A549 (cell line): ENCODE measurements around the gene DENND10.

Experiments used
- CBX8 ChIP-seq: fragments of 200-600 bp; sonication (generic); IDR thresholded peaks from 2 replicates; pipeline ENCODE4 v1.6.1; 2016
- HDAC2 ChIP-seq: fragments of 200-600 bp; sonication (generic); IDR thresholded peaks from 2 replicates; pipeline ENCODE4 v1.6.1; 2016
- NFE2L2 ChIP-seq: fragments of 150-350 bp; conservative IDR thresholded peaks from 2 replicates; pipeline ENCODE4 v1.6.1; 2014; ENCODE audit warnings: low read length
- POLR2A ChIP-seq: IDR thresholded peaks from 2 replicates; pipeline ENCODE4 v1.6.1; 2012; ENCODE audit warnings: mild to moderate bottlenecking, low read length
- POLR2AphosphoS2 ChIP-seq: conservative IDR thresholded peaks from 2 replicates; pipeline ENCODE4 v1.6.1; 2012; ENCODE audit warnings: low read length, improper control_type of control experiment, inconsistent platforms
- RFX5 ChIP-seq: fragments of 450-650 bp; IDR thresholded peaks from 2 replicates; pipeline ENCODE4 v1.7.1; 2014; ENCODE audit warnings: antibody characterized with exemption, mild to moderate bottlenecking, moderate library complexity
- TF ChIP-seq, protein P1 (sequence below): fragments of >200 bp; sonication (Bioruptor Twin); formaldehyde crosslinking; IDR thresholded peaks from 3 replicates; pipeline ENCODE4 v1.5.1; 2016

GRCh38 chr10:119167041-119167440 is 63.1 kb downstream of the DENND10 start:
- TF ChIP-seq POLR2A (no peak), RFX5 (no peak), NFE2L2 (no peak), POLR2AphosphoS2 (no peak), HDAC2 (no peak), CBX8 (no peak)
- TF ChIP-seq, protein P1, sequence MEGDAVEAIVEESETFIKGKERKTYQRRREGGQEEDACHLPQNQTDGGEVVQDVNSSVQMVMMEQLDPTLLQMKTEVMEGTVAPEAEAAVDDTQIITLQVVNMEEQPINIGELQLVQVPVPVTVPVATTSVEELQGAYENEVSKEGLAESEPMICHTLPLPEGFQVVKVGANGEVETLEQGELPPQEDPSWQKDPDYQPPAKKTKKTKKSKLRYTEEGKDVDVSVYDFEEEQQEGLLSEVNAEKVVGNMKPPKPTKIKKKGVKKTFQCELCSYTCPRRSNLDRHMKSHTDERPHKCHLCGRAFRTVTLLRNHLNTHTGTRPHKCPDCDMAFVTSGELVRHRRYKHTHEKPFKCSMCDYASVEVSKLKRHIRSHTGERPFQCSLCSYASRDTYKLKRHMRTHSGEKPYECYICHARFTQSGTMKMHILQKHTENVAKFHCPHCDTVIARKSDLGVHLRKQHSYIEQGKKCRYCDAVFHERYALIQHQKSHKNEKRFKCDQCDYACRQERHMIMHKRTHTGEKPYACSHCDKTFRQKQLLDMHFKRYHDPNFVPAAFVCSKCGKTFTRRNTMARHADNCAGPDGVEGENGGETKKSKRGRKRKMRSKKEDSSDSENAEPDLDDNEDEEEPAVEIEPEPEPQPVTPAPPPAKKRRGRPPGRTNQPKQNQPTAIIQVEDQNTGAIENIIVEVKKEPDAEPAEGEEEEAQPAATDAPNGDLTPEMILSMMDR = no peak
